ENCODE measurements around the gene TGFB1I1. TPM values are rescaled to one million over a fixed set of nuclear protein-coding genes. Genes with fewer than 3 reads are reported as not detected.

Gene TGFB1I1
- total RNA-seq, 1 donor from 2014 or later, result 116 TPM

GRCh38 chr16:31451201-31451600 is 20.8 kb upstream of the TGFB1I1 start:
- no peaks in the 10 kb centered on the region for H3K36me3 ChIP-seq (ENCODE audit: control insufficient read depth, insufficient read depth, low read length)
- H3K27me3 ChIP-seq (ENCODE audit: control insufficient read depth, insufficient read depth, low read length), result no peaks in the 10 kb centered on the region
- TF ChIP-seq CTCF (IDR thresholded peaks at IDR 0.05; ENCODE audit: insufficient read depth, low read length, poor library complexity, severe bottlenecking), result no peak
- DNase-seq (ENCODE audit: low read depth), result no peak
- no peak overlapping the region for H3K4me3 ChIP-seq (ENCODE audit: low read depth, low read length)

- Histone ChIP-seq H3K27me3 (ENCODE audit: control insufficient read depth, insufficient read depth, low read length) (no peaks in the 10 kb centered on the region), H3K4me3 (ENCODE audit: low read depth, low read length) (no peak overlapping the region), H3K36me3 (ENCODE audit: control insufficient read depth, insufficient read depth, low read length) (no peaks in the 10 kb centered on the region)
- no peak for DNase-seq (ENCODE audit: low read depth)
- TF ChIP-seq CTCF (IDR thresholded peaks at IDR 0.05; ENCODE audit: insufficient read depth, low read length, poor library complexity, severe bottlenecking), result peak; percentile 78
These were observed 20.1 kb upstream of the TGFB1I1 start for GRCh38 chr16:31451681-31452351.

- TF ChIP-seq CTCF (IDR thresholded peaks at IDR 0.05; ENCODE audit: insufficient read depth, low read length, poor library complexity, severe bottlenecking), result no peak
- Histone ChIP-seq H3K36me3 (ENCODE audit: control insufficient read depth, insufficient read depth, low read length) (no peaks in the 10 kb centered on the region), H3K4me3 (ENCODE audit: low read depth, low read length) (no peak overlapping the region), H3K27me3 (ENCODE audit: control insufficient read depth, insufficient read depth, low read length) (no peaks in the 10 kb centered on the region)
- DNase-seq (ENCODE audit: low read depth), result no peak
These were observed 19.3 kb upstream of the TGFB1I1 start for GRCh38 chr16:31452631-31453106.

- no peak for DNase-seq (ENCODE audit: low read depth)
- Histone ChIP-seq H3K4me3 (ENCODE audit: low read depth, low read length) (no peak overlapping the region), H3K36me3 (ENCODE audit: control insufficient read depth, insufficient read depth, low read length) (no peaks in the 10 kb centered on the region)
These were observed 18.4 kb upstream of the TGFB1I1 start for GRCh38 chr16:31453255-31454204.

GRCh38 chr16:31455601-31456314 is 16.2 kb upstream of the TGFB1I1 start:
- no peaks in the 10 kb centered on the region for H3K36me3 ChIP-seq (ENCODE audit: control insufficient read depth, insufficient read depth, low read length)
- H3K4me3 ChIP-seq (ENCODE audit: low read depth, low read length), result no peak overlapping the region
- H3K27me3 ChIP-seq (ENCODE audit: control insufficient read depth, insufficient read depth, low read length), result no peaks in the 10 kb centered on the region
- DNase-seq (ENCODE audit: low read depth), result no peak
- TF ChIP-seq CTCF (IDR thresholded peaks at IDR 0.05; ENCODE audit: insufficient read depth, low read length, poor library complexity, severe bottlenecking), result peak; percentile 37

More at GRCh38 chr16:31453255-31454204, 18.4 kb upstream of the TGFB1I1 start:
- no peaks in the 10 kb centered on the region for H3K27me3 ChIP-seq (ENCODE audit: control insufficient read depth, insufficient read depth, low read length)
- TF ChIP-seq CTCF (IDR thresholded peaks at IDR 0.05; ENCODE audit: insufficient read depth, low read length, poor library complexity, severe bottlenecking), result no peak

All from kidney epithelial cell (primary cell).